Measurements from ENCODE around the gene DEGS2.
A peak's percentile ranks its signal among the peaks of the same experiment; 100 is the strongest.

The DEGS2 gene

GRCh38 chr14:100109594-100109955 is 49.9 kb downstream of the DEGS2 start:
- no peak for DNase-seq

DNA sequence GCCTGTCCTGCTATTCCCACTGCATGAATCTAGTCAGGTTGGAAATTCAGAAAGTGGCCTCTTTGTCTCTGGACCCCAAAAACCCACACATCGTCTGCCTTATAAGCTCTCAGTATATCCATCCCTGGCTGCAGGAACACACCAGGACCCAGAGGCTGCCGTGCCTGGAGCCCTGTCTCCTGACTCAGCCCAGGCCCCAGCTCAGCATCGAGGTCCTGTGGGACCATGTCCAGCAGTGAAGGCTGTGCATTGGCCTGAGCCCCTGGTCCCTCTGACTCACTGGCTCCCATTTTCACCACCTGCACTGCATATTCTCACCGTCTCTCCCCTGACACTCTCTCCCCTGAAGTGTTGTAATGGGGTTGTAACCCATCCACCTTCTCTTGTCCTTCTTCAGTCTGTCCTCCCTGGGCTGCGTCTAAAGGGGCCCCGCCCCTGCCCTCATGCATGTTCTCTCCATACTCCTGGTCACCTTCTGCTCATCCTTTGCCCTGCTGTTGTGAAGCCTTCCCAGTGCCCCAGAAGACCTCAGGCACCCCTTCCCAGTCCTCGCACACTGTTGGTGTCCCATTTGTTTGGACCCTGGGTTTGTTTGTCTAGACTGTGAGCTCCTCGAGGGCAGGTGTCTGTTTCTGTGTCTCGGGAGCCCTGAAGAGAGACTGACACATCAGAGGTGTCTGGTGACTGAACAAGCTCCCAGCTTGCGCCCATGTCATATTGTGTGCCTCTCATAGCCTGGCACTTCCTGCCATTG is 50.4 kb downstream of the DEGS2 start:
- DNase-seq, result no peak

- peak; percentile 56 for DNase-seq
These were observed 51.2 kb downstream of the DEGS2 start for GRCh38 chr14:100108042-100108825.

- DNase-seq, result no peak
These were observed 52.2 kb downstream of the DEGS2 start for GRCh38 chr14:100107236-100107635.

DNA sequence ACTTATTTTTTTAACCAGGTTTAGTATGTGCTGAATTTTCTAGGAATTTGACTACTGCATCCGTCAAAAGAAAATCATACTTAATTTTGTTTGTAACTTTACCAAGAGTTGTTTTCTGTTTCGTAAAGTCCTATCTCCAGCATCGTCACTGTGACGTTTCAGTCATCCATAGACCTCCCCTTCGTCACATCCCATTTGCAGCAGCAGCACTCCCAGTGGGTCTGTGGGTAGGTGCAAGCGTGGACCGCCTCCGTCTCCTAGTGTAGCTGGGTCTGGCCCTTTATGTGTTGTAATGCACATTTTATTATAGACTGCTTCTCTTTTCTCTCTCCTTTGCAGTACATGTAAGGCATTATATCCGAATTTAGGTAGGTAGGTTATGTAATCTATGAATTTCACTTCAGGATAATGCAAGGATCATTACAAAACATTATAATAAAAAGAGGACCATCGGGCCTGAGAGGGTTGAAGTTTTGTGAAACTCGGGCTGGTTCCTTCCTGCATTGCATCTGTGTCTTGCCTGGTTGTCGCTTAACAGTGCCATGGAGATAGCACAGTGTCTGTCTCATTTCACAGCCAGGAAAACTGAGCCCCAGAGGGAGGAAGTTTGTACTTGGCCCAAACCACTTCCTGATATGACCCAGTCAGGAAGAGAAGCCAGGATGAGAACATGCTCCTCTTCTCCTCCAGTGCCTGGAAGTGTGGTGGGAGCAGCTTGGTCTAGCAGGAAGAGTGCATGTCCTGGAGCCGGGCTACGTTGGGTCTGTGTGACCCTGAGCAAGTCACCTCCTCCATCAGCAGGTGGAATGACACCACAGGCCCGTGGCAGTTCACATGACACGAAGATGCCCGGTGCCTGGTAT is 53.0 kb downstream of the DEGS2 start:
- no peak for DNase-seq

DNA sequence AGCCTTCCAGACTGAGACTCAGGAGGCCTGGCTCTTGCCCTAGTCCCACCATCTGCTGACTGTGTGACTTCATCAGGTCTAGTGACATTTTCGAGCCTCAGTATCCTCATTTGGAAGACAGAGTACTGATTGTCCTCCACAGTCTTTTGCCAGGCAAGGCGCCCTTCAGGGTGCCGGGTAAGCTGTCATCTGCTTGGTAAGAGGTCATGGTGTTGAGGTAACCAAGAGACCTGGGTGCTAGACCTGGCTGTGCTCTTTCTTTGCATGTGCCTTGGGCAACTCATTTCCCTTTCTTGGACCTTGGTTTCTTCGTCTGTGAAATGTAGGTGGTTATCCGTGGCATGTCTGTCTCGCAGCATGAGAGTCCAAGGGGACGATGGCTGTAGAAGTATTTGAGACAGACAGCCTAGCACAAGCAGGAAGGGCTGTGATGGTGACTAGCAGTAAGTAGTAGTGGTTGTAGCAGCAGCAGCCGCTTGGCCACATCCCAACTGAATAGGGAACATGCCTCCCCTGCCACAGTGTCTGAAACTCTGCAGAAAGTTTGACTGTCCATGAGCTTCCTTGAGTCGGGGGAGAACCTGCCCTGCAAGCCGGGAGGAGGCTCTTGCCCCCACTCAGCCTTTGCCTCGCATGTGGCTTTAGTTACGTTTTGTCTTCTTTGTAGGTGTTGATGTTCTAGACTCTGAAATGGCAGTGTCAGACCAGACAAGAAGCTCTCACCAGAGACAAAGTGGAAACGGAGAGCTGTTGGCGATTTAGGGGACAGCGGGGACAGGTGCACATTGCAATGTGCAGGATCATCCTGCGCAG is 53.9 kb downstream of the DEGS2 start:
- DNase-seq, result no peak

- DNase-seq, result no peak
These were observed 54.7 kb downstream of the DEGS2 start for GRCh38 chr14:100104523-100105300.

DNA sequence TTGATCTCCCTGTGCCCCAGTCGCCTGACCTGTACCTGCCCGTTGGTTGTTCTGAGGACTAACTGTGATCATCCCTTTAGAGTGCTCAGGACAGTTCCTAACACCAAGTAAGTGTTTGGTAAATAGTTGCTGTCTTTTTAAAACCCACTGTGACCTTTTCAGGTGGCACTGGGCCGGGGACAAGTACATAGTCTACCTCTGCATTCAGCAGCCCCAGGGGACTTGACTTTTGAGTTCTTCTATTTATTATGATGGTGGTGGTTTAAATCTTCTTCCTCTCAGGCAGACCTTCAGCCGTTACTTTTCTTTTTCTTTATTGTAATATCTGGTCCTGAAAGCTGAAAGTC is 55.5 kb downstream of the DEGS2 start:
- no peak for DNase-seq

GRCh38 chr14:100103250-100104005 is 56.0 kb downstream of the DEGS2 start:
- no peak for DNase-seq

DNA sequence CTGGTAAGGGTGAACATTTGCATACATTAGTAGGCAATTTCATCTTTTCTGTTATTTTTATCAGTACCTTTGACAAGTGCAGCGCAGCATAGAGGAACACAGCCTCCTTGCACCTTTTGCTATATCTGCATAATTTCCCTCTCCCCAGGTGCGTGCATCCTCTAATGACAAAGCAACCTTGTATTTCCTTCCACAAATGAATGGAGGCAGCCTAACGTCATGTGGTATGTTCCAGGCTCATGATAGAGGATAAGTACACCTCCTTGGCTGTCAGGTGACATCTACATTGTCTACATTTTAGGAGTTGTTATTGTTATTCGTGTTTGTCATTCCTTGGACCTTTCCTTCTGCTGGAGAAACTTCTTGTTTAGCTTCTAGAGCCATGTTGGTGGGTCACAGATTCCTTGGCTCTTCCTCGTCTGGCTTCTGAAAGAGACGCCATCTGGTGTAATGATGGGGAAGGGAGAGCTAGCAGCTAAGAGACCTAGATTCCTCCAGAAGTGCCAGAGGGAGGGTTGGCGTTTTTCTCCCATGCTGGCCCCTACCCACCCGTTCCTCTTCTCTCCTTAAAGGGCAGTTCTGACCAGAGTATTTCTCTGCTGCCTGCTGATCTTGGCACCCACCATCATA is 57.2 kb downstream of the DEGS2 start:
- DNase-seq, result no peak

GRCh38 chr14:100100032-100100703 is 59.3 kb downstream of the DEGS2 start:
- no peak for DNase-seq

DNA sequence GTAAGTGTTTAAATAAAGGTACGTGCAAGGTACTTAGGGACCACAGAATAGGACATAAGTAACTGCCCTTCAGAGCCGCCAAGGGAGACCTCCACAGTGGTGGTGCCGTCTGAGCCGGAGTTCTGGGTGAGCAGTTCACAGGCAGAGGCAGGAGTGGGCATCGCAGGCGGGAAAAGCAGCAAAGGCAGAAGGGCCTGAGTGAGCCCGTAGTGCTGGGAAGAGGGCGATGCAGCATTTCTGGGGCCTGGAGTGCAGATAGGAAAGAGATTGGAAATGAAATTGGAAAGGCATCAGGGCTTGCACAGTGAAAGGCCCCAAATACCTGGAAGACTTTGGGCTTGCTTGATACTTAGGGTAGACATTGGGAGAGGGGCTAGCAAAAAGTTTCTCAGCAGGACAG is 61.3 kb downstream of the DEGS2 start:
- no peak for DNase-seq

- DNase-seq, result no peak
These were observed 62.8 kb downstream of the DEGS2 start for GRCh38 chr14:100096656-100097055.
